Measurements from ENCODE around the gene CFAP70.

DNA sequence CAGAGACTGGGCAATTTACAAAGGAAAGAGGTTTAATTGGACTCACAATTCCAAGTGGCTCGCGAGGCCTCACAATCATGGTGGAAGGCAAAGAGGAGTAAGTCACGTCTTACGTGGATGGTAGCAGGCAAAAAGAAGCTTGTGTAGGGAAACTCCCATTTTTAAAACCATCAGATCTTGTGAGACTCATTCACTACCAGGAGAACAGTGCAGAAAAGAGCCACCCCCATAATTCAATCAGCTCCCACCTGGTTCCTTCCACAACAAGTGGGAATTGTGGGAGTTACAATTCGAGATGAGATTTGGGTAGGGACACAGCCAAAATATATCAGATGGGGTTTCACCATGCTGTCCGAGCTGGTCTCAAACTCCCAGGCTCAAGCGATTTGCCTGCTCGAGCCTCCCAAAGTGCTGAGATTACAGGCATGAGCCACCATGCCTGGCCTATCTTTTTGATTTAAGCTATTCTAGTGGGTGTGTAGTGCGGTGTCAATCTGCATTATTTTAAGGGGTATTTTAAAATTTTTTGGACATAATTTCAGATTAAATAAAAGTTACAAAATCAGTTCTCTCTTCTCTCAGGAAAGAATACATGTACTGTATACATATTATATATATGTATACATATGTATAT lies 97.2 kb downstream of the CFAP70 start:
- TF ChIP-seq CREB1 (IDR thresholded peaks at IDR 0.05; ENCODE audit: low read depth) = no peak
- TF ChIP-seq, protein P1, sequence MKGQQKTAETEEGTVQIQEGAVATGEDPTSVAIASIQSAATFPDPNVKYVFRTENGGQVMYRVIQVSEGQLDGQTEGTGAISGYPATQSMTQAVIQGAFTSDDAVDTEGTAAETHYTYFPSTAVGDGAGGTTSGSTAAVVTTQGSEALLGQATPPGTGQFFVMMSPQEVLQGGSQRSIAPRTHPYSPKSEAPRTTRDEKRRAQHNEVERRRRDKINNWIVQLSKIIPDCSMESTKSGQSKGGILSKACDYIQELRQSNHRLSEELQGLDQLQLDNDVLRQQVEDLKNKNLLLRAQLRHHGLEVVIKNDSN (IDR thresholded peaks at IDR 0.05) = no peak
- no peak for TF ChIP-seq EP300 (IDR thresholded peaks at IDR 0.05; ENCODE audit: borderline replicate concordance)
- TF ChIP-seq, protein P2, sequence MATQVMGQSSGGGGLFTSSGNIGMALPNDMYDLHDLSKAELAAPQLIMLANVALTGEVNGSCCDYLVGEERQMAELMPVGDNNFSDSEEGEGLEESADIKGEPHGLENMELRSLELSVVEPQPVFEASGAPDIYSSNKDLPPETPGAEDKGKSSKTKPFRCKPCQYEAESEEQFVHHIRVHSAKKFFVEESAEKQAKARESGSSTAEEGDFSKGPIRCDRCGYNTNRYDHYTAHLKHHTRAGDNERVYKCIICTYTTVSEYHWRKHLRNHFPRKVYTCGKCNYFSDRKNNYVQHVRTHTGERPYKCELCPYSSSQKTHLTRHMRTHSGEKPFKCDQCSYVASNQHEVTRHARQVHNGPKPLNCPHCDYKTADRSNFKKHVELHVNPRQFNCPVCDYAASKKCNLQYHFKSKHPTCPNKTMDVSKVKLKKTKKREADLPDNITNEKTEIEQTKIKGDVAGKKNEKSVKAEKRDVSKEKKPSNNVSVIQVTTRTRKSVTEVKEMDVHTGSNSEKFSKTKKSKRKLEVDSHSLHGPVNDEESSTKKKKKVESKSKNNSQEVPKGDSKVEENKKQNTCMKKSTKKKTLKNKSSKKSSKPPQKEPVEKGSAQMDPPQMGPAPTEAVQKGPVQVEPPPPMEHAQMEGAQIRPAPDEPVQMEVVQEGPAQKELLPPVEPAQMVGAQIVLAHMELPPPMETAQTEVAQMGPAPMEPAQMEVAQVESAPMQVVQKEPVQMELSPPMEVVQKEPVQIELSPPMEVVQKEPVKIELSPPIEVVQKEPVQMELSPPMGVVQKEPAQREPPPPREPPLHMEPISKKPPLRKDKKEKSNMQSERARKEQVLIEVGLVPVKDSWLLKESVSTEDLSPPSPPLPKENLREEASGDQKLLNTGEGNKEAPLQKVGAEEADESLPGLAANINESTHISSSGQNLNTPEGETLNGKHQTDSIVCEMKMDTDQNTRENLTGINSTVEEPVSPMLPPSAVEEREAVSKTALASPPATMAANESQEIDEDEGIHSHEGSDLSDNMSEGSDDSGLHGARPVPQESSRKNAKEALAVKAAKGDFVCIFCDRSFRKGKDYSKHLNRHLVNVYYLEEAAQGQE (IDR thresholded peaks at IDR 0.05; ENCODE audit: low read depth) = no peak
- no peak for TF ChIP-seq NFIC (IDR thresholded peaks at IDR 0.05)
- TF ChIP-seq, protein P3, sequence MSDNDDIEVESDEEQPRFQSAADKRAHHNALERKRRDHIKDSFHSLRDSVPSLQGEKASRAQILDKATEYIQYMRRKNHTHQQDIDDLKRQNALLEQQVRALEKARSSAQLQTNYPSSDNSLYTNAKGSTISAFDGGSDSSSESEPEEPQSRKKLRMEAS (IDR thresholded peaks at IDR 0.05) = no peak
- TF ChIP-seq ZBTB7A (IDR thresholded peaks at IDR 0.05; ENCODE audit: low read depth) = no peak
- TF ChIP-seq RAD21 (IDR thresholded peaks at IDR 0.05; ENCODE audit: low read depth) = no peak
- no peak for TF ChIP-seq TAF1 (IDR thresholded peaks at IDR 0.05; ENCODE audit: low read depth)
- TF ChIP-seq EGR1 (IDR thresholded peaks at IDR 0.05) = no peak
- TF ChIP-seq CEBPB (IDR thresholded peaks at IDR 0.05) = no peak
- no peak for TF ChIP-seq YY1 (IDR thresholded peaks at IDR 0.05; ENCODE audit: low read depth)
- TF ChIP-seq TCF12 (IDR thresholded peaks at IDR 0.05; ENCODE audit: low read depth) = no peak
- no peak for TF ChIP-seq TEAD4 (IDR thresholded peaks at IDR 0.05)
